Activated CD4-positive, alpha-beta memory T cell treated with anti-CD3 and anti-CD28 coated beads, Interleukin-2, amount 10 ng/mL, durations not matched to agents 7 days and 5 days (primary cell): Measurements from ENCODE around the gene TFDP1. TPM values are rescaled to one million over a fixed set of nuclear protein-coding genes. Genes with fewer than 3 reads are reported as not detected.

Source experiments
- CTCF ChIA-PET: fragments of 350-600 bp; sonication (Branson Sonifier 250); formaldehyde crosslinking; loops from one replicate; lab custom pipeline; 2021; ENCODE audit warnings: antibody characterized with exemption, inconsistent platforms; lab: Charles Lee
- POLR2A ChIA-PET: fragments of 350-600 bp; sonication (Branson Sonifier 250); formaldehyde crosslinking; loops from one replicate; lab custom pipeline; 2021; ENCODE audit warnings: antibody characterized with exemption; lab: Charles Lee
- DNase-seq: peaks from one replicate; pipeline ENCODE4 v3.0.0-alpha.2; 2020
- H3K27ac Mint-ChIP-seq: one replicate; pipeline ENCODE4 v1.8.0; 2021; ENCODE audit warnings: mild to moderate bottlenecking, mixed read lengths
- H3K27me3 Mint-ChIP-seq: one replicate; pipeline ENCODE4 v1.8.0; 2021; ENCODE audit warnings: mixed read lengths
- H3K36me3 Mint-ChIP-seq: one replicate; pipeline ENCODE4 v1.8.0; 2021; ENCODE audit warnings: low read depth, mixed read lengths
- H3K4me1 Mint-ChIP-seq: one replicate; pipeline ENCODE4 v1.8.0; 2021; ENCODE audit warnings: mixed read lengths
- H3K4me3 Mint-ChIP-seq: one replicate; pipeline ENCODE4 v1.8.0; 2021; ENCODE audit warnings: mild to moderate bottlenecking, mixed read lengths
- H3K9me3 Mint-ChIP-seq: one replicate; pipeline ENCODE4 v1.8.0; 2021; ENCODE audit warnings: mixed read lengths
- total RNA-seq, 2 experiments: library from RNA; stranded (reverse); gene quantifications; one replicate each; pipeline ENCODE4 v1.2.3, GENCODE V29; 2021

TFDP1 gene
- total RNA-seq, 2 experiments from 2014 or later = 128 to 130 TPM

DNA sequence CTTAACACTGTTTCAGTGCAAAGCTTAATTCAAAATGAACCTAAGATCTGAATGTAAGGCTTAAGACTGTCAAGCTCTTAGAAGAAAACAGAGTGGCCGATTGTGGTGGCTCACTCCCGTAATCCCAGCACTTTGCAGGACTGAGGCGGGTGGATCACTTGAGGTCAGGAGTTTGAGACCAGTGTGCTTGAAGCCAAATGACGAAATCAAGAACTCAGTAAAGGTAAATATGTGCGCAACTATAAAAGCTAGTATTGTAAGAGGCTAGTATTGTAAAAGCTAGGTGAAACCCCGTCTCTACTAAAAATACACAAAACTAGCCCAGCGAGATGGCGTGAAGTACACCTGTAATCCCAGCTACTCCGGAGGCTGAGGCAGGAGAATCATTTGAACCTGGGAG lies 60.8 kb downstream of the TFDP1 start:
- ChIA-PET POLR2A (no interaction called here), CTCF (no interaction called here)
- peaks cover 24% of the 10 kb centered on the region for H3K36me3 Mint-ChIP-seq
- no peak for DNase-seq
- no peak overlapping the region for H3K4me3 Mint-ChIP-seq
- H3K9me3 Mint-ChIP-seq = no peaks in the 10 kb centered on the region
- no peak overlapping the region for H3K27ac Mint-ChIP-seq
- H3K27me3 Mint-ChIP-seq = no peaks in the 10 kb centered on the region
- peaks cover 5% of the 10 kb centered on the region for H3K4me1 Mint-ChIP-seq

GRCh38 chr13:113646376-113646775 lies 61.8 kb downstream of the TFDP1 start:
- DNase-seq = no peak
- Mint-ChIP-seq H3K36me3 (peaks cover 17% of the 10 kb centered on the region), H3K27me3 (no peaks in the 10 kb centered on the region), H3K27ac (no peak overlapping the region), H3K4me1 (peaks cover 5% of the 10 kb centered on the region), H3K9me3 (no peaks in the 10 kb centered on the region), H3K4me3 (no peak overlapping the region)
- POLR2A ChIA-PET = no interaction called here
- CTCF ChIA-PET = no interaction called here

- Mint-ChIP-seq H3K27ac (no peak overlapping the region), H3K36me3 (peaks cover 11% of the 10 kb centered on the region)
Observed at GRCh38 chr13:113646921-113647340, 62.4 kb downstream of the TFDP1 start.

DNA sequence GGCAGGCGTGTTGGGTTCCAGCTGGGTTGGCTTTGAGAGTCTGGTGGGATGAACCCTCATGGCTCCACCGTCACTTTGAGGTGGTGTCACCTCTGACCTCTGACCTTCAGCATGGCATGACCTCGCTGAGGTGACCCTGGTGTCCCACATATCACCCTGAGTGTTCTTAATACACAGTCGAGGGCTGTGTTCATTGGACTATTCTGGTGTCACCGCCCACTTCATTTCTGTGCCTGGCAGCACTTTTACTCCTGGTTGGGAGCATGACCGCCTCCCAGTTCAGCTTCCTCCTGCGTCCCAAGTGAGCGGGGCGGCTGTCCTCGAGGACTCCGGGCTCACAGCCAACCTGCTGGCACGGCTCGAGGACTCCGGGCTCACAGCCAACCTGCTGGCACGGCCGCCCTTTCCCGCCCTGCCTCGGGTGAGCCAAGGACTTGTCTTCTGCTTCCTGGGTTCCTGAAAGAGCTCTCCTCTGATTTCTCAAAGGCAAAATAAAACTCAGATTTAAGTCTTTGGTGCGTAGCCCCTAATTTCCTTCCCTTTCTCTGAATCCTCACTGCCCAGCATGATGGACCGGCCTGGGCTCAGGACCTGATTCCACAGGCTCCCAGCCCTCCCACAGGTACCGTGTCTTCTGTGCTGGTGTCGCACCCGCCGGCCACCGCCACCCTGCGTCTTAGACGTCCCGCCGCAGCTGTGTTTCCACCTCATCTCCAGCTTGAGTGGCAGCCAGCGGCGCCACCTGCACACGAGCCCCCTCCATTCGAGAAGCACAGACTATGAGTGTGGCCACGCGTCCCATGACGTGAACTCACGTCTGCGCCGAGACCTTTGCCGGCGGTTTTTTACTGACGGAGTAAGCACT lies 63.0 kb downstream of the TFDP1 start:
- DNase-seq = no peak

More at GRCh38 chr13:113646921-113647340, 62.4 kb downstream of the TFDP1 start:
- ChIA-PET POLR2A (no interaction called here), CTCF (no interaction called here)
- Mint-ChIP-seq H3K27me3 (no peaks in the 10 kb centered on the region), H3K4me3 (no peak overlapping the region), H3K9me3 (no peaks in the 10 kb centered on the region), H3K4me1 (peaks cover 5% of the 10 kb centered on the region)
- DNase-seq = no peak

DNA sequence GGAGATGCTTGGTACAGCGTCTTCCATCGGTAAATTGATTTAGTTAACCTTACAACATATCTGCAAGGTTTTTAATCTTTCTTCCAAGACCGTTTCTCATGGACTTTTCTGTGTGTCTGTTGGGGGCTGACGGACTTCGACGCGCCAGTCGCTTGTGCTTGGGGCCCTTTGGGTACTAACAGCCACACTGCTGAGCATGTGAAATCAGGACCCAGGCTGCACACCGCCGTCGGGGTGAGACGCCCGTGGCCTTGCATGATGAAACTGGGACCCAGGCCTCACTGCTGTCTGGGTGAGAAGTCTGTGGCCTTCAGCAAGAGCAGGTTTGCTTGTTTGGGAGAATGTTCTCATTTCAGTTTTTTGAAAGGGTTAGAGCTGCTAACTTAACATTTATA lies 63.7 kb downstream of the TFDP1 start:
- H3K27ac Mint-ChIP-seq = no peak overlapping the region
- DNase-seq = no peak
- POLR2A ChIA-PET = no interaction called here
- H3K4me3 Mint-ChIP-seq = no peak overlapping the region
- H3K9me3 Mint-ChIP-seq = no peaks in the 10 kb centered on the region
- no peaks in the 10 kb centered on the region for H3K36me3 Mint-ChIP-seq
- H3K4me1 Mint-ChIP-seq = peaks cover 5% of the 10 kb centered on the region
- CTCF ChIA-PET = no interaction called here
- H3K27me3 Mint-ChIP-seq = no peaks in the 10 kb centered on the region

More for the DNA sequence above, 63.0 kb downstream of the TFDP1 start:
- no peaks in the 10 kb centered on the region for H3K27me3 Mint-ChIP-seq
- no peaks in the 10 kb centered on the region for H3K9me3 Mint-ChIP-seq
- no peak overlapping the region for H3K27ac Mint-ChIP-seq
- ChIA-PET CTCF (no interaction called here), POLR2A (no interaction called here)
- H3K4me3 Mint-ChIP-seq = no peak overlapping the region
- H3K36me3 Mint-ChIP-seq = peaks cover 5% of the 10 kb centered on the region
- peaks cover 5% of the 10 kb centered on the region for H3K4me1 Mint-ChIP-seq

GRCh38 chr13:113649212-113649611 lies 64.7 kb downstream of the TFDP1 start:
- no peak for DNase-seq
- CTCF ChIA-PET = no interaction called here
- POLR2A ChIA-PET = no interaction called here

GRCh38 chr13:113650275-113650674 lies 65.7 kb downstream of the TFDP1 start:
- H3K27me3 Mint-ChIP-seq = no peaks in the 10 kb centered on the region
- DNase-seq = no peak
- H3K9me3 Mint-ChIP-seq = no peaks in the 10 kb centered on the region
- H3K4me1 Mint-ChIP-seq = peaks cover 5% of the 10 kb centered on the region
- H3K36me3 Mint-ChIP-seq = no peaks in the 10 kb centered on the region
- CTCF ChIA-PET = no interaction called here
- no peak overlapping the region for H3K4me3 Mint-ChIP-seq
- no peak overlapping the region for H3K27ac Mint-ChIP-seq
- POLR2A ChIA-PET = no interaction called here

More at GRCh38 chr13:113649212-113649611, 64.7 kb downstream of the TFDP1 start:
- Mint-ChIP-seq H3K27me3 (no peaks in the 10 kb centered on the region), H3K4me3 (no peak overlapping the region), H3K4me1 (peaks cover 5% of the 10 kb centered on the region), H3K9me3 (no peaks in the 10 kb centered on the region), H3K27ac (no peak overlapping the region), H3K36me3 (no peaks in the 10 kb centered on the region)

GRCh38 chr13:113650731-113651148 lies 66.2 kb downstream of the TFDP1 start:
- CTCF ChIA-PET = no interaction called here
- Mint-ChIP-seq H3K9me3 (no peaks in the 10 kb centered on the region), H3K27me3 (no peaks in the 10 kb centered on the region), H3K4me3 (no peak overlapping the region), H3K4me1 (peaks cover 5% of the 10 kb centered on the region), H3K27ac (no peak overlapping the region), H3K36me3 (no peaks in the 10 kb centered on the region)
- no peak for DNase-seq
- POLR2A ChIA-PET = no interaction called here

- H3K9me3 Mint-ChIP-seq = no peaks in the 10 kb centered on the region
Observed at GRCh38 chr13:113651511-113652403, 67.2 kb downstream of the TFDP1 start.

GRCh38 chr13:113652404-113653263 lies 68.1 kb downstream of the TFDP1 start:
- DNase-seq = no peak
- ChIA-PET CTCF (no interaction called here), POLR2A (no interaction called here)
- no peaks in the 10 kb centered on the region for H3K9me3 Mint-ChIP-seq
- H3K27me3 Mint-ChIP-seq = no peaks in the 10 kb centered on the region
- H3K36me3 Mint-ChIP-seq = no peaks in the 10 kb centered on the region
- no peak overlapping the region for H3K27ac Mint-ChIP-seq
- H3K4me1 Mint-ChIP-seq = no peaks in the 10 kb centered on the region
- no peak overlapping the region for H3K4me3 Mint-ChIP-seq

More at GRCh38 chr13:113651511-113652403, 67.2 kb downstream of the TFDP1 start:
- Mint-ChIP-seq H3K4me1 (peaks cover under 1% of the 10 kb centered on the region), H3K4me3 (no peak overlapping the region), H3K27me3 (no peaks in the 10 kb centered on the region), H3K36me3 (no peaks in the 10 kb centered on the region), H3K27ac (no peak overlapping the region)
- DNase-seq = no peak
- CTCF ChIA-PET = no interaction called here
- POLR2A ChIA-PET = no interaction called here

DNA sequence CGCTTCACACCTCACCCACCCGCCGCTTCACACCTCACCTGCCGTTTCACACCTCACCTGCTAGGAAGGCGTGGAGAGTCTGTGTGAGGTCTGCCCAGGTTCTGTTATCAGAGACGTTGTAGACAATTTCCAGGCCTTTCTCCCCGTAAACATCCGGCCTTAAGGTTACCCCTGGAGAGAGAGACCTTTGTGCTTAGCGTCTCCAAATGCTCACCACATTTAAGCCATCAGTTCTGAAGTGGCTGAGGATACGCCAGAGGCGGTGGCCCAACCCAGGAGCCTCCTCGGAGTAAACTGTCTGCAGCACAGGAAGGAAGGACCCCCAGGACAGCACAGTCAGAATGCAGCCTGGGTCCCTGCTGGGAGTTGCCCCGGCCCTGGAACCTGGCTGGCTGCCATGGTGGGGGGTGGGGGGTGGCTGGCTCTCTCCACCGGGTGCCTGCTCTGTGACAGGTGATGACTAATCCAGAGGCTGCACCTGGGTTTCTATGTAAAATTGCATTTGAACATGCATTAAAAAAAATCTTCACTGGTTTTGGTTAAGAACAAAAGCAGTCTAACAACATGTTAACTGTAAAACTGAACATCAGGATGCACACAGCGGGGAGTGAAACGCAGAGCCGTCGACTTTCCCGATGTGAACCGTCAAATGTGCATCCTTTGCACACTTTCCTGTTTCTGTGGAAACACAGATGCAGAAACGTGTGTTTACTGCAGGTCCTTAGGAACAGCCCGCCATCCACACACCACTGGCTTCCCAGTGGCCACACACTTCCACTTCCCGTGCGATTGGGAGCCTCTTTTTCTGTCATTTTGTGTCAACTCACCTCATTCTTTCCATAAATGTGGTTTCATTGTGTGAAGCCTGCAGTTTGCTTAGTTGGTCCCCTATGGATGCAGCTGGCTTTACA lies 69.0 kb downstream of the TFDP1 start:
- Mint-ChIP-seq H3K4me1 (no peaks in the 10 kb centered on the region), H3K27me3 (no peaks in the 10 kb centered on the region), H3K9me3 (no peaks in the 10 kb centered on the region), H3K27ac (no peak overlapping the region), H3K36me3 (no peaks in the 10 kb centered on the region), H3K4me3 (no peak overlapping the region)
- DNase-seq = no peak
- CTCF ChIA-PET = no interaction called here
- POLR2A ChIA-PET = no interaction called here

- no peak overlapping the region for H3K27ac Mint-ChIP-seq
Observed at GRCh38 chr13:113654175-113654560, 69.6 kb downstream of the TFDP1 start.

More at GRCh38 chr13:113654175-113654560, 69.6 kb downstream of the TFDP1 start:
- no peak overlapping the region for H3K4me3 Mint-ChIP-seq
- H3K4me1 Mint-ChIP-seq = no peaks in the 10 kb centered on the region
- H3K27me3 Mint-ChIP-seq = no peaks in the 10 kb centered on the region
- CTCF ChIA-PET = no interaction called here
- POLR2A ChIA-PET = no interaction called here
- H3K36me3 Mint-ChIP-seq = no peaks in the 10 kb centered on the region
- no peak for DNase-seq
- H3K9me3 Mint-ChIP-seq = no peaks in the 10 kb centered on the region
